Activated CD4-positive, alpha-beta T cell treated with anti-CD3 and anti-CD28 coated beads for 1 hour (primary cell): ENCODE data around the gene THOC6.

ENCODE experiments used
- DNase-seq: peaks from one replicate; pipeline ENCODE4 v3.0.0-alpha.2; 2020

The THOC6 gene

DNA sequence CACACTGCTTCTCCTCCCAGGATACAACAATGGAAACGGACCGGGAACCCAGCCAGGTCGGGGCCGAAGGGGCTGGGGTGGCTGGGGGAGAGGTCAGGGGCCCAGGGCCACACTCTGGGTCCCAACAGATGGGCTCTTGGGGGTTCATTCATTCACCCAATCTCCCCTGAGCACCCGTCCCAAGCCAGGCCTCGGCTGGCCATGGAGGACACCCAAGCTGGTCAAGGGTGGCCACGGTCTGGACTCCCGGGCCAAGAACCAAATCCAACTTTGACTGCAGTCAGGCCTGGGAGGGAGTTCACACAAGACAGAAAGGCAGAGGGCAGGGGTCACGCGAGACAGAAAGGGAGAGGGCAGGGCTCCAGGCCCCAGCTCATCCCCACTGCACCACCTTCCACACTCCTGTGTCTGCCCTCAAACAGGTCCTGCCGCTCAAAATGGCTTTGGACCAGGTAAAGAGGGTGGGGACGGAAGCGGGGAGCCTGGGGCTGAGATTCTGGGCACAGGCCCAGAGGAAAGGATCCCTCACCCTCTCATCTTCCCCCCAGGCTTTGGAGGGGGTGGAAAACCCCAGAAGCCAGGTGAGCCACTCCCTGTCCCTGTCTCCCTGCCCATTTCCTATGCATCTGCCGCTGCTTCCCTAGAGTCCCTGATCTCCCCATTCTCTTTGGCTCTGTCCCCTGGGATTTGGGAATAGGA is 31.3 kb upstream of the THOC6 start:
- no peak for DNase-seq

DNA sequence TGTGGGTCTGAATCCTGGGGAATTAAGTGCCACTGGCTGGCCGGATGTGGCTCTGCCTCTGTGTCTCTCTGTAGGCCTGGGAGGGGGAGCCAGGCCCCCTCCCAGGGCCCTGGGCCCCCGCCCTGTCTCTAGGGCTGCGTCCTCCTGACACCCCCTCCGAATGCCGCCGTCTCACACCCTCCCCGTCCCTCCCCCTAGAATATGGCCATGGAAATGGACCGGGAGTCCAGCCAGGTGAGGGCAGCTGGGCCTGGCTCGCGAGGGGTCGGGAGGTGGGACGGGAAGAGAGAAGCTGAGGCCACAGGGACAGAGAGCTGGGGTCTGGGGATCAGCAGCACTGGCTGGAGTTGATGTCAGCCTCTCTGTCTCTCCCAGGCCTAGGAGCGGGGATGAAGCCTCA is 27.5 kb upstream of the THOC6 start:
- no peak for DNase-seq

DNA sequence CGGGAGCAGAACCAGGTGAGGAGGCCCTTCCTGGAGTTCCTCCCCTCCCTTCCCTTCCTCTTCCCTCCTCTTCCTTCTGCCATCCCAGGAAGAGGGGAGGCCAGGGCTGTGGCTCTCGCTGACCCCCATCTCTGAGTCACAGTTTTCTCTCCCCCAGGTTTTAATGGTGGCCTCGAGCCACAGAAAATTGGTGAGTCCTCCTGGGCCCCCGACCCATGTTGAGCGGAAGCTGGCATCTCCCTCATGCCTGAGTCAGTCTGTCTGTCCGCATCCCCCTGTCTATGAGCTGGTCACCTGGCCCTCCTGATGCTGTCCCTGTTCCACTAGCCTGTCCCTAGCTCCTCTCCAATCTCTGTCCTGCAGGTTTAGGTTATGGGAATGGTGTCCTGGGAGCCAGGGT is 23.9 kb upstream of the THOC6 start:
- no peak for DNase-seq

DNA sequence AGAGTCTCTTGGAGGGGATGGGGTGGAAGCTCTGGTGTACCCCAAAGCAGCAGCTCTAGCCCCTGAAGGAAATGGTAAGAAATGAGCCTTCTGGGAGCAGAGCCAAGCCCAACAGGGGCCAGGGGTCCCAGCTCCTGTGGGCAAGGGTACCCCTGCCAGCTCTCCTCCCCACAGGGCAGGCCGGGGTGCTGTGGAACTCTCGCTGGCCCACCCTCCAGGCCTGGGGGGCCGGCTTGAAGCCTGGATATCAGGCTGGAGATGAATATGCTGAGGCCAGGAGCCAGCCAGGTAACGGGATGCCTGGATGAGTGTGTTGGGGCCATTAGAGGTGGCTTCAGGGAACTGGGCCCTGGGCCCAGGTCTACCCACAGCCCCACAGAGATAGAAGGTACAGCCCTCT is 23.3 kb upstream of the THOC6 start:
- DNase-seq, result no peak

DNA sequence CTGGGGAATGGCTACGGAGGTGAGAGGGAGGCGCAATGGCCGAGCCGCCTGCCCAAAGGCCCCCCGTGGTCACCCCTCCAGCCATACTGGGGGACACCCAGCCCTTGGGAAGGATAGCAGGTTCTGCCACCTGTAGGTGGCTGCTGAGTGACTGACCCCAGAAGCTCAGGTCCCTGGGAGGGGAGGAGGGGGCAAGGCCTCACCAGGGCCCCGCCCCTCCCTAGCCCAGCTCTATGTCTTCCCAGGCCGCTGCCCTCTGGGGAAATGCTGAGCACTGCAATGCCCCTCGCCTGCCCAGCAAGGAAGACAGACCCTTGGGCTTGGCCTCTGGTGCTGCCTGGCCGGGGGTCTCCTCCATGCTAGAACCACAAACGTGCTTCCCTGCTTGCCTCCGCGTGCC is 22.5 kb upstream of the THOC6 start:
- no peak for DNase-seq

DNA sequence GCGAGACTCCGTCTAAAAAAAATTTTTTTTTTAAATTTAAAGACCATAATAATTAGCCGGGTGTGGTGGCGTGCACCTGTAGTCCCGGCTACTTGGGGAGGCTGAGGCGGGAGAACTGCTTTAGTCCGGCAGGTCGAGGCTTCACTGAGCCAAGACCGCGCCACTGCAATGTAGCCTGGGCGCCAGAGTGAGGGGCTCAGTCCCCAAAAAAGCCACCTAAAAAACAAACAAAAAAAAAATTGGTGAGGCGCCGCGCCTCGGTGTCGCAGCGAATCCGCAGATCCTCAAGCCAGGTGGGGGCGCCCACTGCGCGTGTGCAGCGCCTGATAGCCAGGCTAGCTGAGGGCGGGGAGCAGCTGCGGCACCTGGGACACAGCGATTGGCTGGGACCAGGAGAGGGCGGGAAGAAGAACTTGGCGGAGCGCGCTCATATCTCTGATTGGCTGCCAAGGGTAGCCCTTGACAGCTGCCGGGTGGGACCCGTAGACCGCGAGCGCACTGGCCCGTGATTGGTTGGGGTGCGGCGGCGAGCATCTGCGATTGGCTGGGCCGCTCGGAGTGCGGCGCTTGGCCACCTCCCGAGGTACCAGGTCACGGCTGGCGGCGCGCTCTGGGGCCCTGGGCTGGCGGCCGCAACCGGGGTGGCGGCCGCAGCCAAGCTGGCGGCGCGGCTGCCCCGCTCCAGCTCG is 20.1 kb upstream of the THOC6 start:
- peak; percentile 95 for DNase-seq

DNA sequence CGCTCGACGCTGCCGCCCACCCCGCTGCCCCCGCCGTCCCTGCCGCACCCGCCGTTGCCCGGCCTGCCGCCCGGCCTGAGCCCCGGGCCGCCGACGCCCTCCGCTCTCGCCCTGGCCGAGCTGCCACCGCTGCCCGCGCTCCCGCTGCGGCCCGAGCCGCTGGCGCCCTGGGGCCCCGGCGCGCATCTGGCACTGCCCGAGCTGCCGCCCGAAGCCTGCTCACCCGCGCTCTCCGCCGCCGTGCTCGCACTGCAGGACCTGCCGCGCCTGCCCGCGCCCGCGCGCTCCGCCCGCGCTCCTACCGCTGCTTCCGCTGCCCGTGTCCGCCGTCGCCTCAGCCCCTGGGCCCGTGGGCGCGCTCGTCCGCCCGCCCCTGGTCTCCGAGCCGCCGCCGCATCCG is 19.5 kb upstream of the THOC6 start:
- no peak for DNase-seq

DNA sequence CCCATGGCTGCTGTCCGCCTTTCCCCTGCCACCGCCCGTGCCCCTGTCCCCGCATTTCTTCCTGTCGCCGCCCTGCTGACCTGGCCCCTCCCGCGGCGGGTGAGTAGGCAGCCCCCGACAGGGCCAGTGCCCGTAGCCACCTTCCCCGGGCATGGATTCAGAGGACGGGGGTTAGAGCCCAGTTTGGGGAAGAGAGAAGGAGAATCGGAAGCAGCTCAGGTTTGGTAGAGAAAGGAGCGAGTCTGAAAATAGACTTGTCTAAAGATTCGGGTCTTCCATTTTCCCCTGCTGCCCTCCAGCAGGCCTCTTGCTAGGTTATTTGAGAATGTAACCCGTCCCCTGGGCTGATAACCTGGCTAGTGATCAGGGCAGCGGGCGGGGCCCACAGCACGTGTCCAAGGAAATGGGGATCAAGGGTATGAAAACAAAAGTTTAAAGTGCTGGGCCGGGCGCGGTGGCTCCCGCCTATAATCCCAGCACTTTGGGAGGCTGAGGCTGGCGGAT is 19.0 kb upstream of the THOC6 start:
- no peak for DNase-seq

DNA sequence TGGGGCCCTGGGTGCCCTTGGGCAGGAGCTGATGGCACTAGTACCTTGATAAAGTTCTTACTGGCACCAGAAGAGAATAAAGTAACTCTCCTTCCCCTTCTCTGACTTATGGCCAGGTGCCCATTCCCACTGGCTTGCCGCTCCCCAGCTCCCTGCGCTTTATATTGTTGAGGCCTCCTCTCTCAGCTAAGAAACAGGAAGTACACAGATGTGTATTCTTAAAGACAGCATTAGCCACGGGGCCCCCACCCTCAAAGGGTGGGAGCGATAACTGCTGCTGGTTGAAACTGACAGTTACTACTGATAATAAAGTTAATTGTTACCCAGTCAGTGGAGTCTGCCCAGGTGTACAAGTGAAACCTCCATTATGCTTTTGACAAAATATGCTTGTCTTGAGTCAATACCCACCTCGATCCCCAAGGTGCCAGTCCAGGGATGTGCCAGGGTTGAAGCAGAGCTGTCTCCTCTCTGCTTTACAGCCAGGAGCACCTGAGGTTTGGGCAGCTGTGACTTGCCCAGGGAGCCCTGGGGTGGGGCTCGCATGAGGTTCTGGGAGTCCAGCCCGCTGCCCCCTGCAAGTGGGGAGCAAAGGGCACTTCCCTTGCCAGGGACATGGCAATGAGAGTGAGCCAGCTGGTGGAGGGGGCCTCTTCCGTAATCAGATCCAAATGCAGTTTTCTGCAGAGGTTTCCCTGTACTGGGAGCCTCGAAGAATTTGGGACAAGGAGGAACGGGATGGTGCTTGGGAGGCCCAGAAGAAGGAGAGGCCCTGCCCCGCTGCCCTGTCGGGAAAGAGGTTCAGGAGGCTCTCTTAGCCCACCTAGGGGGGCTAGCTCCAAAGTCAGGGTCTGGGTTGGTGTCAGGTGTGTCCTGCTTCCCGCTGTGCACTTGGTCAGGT is 16.5 kb upstream of the THOC6 start:
- DNase-seq, result no peak

DNA sequence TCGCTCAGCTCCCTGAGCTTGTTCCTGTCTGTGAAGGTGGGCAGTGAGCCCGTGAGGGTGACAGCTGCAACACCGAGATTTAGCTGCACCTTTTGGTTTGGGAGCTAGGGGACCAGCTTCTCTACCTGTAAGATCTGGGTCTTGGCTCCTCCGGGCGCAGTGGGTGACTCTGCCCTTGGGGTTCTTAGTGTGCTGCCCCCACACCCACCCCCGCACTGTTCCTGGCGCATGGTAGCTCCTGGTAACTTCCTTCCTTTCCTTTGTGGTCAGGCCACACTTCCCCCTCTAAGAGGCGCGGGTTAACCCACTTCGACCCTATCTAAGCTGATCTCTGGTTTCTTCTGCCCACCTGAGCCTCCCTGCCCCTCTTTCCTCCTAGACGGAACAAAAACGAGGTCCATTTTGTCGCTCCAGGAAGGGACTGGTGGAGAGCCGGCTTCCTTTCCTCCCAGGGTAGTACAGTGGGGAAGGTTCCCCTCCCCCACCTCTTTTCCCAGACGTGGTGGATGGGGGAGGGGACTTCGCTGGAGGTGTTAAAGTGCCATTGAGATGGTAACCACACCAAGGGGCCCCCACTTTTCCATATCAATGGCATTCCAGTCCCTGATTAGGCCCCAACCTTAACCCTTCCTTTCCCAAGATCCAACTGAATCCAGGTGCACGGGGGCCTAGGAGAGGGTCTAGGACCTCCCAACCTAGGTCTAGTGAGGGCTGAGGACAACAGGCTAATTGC is 15.7 kb upstream of the THOC6 start:
- DNase-seq, result no peak

DNA sequence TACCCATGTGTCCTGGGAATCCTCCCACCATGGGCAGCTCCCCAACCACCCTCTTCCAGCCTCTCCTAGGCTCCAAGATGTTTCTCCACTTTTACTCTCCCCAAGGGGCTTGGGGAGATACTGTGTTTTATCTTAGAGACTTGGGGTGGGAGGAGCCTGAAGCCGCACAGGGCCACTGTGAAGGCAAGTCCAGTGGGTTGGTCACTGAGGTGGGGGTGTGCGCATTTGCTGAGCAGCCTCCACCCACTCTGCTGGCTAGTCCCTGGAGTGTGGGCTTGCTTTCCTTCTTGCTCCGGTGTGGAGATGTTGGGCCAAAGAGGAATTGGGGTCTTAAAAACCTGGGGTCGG is 15.2 kb upstream of the THOC6 start:
- DNase-seq, result no peak

DNA sequence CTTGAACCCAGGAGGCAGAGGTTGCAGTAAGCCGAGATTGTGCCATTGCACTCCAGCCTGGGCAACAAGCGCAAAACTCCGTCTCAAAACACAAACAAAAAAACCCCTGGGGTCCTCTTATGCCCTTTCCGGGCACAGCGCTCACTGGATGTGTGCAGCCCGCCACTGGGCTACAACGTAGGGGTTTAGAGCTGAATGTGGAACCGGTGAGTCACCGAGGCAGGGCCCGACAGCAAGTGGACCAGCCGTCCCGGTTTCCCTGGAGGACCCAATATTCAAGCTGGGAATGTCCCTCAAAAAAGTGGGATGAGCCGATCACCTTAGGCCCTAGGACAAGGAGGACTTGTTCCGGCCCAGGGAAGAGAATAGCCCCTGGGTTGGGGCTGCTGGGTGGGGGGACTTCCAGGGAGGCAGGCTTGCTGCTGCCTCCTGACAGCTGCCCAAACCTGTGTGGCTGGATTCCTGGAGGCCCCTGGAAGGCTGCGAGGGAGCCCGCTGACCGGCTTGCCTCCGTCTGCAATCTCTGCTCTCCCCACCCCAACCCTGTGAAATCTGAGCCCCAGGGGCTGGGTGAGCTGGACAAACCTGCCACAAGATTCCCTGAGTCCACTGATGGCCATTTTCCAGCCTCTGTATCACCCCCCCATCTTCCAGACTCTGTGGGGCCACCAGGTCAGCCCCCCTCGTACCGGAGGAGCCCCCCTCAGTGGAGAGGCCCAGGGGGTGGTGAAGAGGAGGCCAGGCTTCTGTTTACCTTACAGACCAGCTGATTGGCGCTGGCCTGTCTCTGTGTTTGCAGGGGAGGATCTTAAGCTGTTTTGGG is 14.1 kb upstream of the THOC6 start:
- no peak for DNase-seq

DNA sequence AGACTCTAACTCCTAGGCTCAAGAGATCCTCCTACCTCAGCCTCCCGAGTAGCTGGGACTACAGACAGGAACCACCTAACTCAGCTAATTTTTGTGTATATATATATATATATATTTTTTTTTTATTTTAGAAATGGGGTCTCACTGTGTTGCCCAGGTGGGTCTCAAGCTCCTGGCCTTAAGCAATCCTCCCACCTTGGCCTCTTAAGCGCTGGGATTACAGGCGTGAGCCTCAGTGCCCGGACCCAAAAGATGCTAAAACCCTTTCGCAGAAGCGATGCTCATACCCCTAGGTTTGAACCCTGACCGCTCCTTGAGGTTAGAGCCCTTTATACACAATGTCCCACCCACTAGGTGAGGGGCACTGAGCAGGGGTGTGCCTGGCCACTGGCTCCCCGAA is 13.3 kb upstream of the THOC6 start:
- DNase-seq, result no peak

DNA sequence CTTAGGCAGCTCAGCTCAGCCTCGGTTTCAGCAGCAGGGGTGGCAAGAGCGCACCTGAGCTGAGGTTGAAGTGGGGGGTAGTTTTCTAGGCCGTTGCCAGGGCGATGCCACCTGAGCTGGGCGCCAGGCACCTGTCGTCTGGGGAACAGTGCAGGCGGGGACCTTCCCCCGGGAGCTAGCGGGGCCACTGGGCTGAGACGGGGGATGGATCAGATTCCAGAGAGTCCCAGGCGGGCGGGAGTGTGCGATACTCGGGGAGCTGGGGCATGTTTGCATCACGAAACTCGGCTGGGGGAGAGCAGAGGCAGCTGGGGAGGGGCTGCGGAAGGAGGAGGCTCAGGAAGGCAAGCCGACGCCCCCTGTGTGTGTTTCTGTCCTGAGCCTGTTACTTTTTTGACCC is 11.6 kb upstream of the THOC6 start:
- DNase-seq, result no peak

DNA sequence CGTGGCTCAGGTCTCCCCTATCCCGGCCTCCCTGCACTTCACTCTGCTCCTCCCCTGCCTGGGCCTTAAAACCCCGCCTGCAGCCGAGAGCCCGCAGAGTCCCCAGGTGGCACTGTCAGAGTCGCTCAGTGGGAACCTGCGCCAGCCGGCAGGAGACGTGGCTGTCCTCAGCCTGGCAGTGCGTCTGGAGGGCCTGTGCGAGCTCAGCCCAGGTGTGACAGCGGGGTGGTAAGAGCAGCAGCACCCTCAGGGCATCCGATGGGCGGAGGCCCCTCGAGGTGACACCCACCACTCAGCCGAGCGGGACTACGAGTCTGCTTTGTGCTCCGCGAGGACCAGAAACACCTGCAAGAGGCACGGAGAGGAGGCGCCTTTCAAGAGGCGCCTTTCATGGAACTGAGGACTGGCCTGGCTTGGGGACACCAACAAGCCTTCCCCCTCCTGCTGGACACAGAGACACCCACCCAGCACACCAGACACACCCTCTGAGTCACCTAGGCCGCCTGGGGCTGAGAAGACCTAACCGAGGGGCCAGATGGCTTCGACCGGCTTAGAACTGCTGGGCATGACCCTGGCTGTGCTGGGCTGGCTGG is 10.9 kb upstream of the THOC6 start, which contains the start of gene CLDN9:
TSS of gene CLDN9 (plus strand) at position 96 of the 593 bp plus-strand sequence. CDS start at position 536, 440 bp downstream.
- no peak for DNase-seq

DNA sequence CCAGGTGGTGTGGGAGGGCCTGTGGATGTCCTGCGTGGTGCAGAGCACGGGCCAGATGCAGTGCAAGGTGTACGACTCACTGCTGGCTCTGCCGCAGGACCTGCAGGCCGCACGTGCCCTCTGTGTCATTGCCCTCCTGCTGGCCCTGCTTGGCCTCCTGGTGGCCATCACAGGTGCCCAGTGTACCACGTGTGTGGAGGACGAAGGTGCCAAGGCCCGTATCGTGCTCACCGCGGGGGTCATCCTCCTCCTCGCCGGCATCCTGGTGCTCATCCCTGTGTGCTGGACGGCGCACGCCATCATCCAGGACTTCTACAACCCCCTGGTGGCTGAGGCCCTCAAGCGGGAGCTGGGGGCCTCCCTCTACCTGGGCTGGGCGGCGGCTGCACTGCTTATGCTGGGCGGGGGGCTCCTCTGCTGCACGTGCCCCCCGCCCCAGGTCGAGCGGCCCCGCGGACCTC is 10.3 kb upstream of the THOC6 start:
- no peak for DNase-seq

DNA sequence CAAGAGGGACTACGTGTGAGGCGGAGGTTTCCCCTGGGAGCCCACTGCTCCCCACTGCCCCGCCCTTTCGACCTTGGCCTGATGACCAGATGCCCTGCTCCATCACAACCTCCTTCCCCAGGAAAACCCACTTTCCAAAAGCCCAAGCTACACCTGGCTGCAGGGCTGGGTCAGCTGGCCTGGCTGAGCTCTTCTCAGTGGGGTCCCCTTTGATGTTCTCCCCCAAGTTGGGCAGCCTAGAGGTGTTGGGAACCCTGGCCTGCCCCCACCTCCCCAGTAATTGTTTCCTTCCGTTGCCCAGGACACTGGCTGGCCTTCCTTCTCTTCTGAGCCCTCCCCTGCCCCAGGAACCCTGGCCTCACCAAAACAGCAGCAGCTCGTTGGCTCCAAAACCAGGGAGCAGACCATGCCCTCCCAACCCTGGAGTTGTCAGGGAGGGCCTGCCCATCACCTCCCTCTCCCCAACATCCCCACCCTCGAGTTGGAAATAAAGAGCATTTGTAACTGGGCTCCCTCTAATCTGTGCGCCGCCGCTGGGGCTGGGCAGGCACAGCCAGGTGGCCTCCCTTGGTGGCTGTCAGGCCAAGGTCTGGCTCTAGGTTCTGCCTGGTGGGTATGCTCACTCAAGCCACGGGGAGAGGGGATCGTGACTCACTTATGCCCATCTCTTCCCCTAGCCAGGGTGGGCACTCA is 9.7 kb upstream of the THOC6 start:
- no peak for DNase-seq

DNA sequence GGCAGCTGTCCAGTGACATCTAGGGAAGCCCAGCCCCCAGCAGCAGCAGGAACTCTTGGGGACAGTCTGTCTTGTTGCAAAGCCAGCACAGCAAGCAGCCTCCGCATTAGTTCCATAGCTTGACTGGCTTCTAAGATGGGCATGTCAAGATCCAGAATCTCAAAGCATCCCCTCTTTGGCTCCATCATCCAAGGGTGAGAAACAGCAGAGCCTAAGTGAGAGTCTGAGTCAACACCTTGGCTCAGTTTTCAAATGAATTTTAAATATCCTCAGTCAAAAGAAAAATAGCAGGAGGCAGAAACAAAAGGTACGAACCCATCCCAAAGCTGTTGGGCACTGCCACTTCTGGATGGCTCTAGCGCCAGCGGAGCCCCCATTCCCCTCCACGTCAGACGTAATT is 8.9 kb upstream of the THOC6 start:
- DNase-seq, result no peak

DNA sequence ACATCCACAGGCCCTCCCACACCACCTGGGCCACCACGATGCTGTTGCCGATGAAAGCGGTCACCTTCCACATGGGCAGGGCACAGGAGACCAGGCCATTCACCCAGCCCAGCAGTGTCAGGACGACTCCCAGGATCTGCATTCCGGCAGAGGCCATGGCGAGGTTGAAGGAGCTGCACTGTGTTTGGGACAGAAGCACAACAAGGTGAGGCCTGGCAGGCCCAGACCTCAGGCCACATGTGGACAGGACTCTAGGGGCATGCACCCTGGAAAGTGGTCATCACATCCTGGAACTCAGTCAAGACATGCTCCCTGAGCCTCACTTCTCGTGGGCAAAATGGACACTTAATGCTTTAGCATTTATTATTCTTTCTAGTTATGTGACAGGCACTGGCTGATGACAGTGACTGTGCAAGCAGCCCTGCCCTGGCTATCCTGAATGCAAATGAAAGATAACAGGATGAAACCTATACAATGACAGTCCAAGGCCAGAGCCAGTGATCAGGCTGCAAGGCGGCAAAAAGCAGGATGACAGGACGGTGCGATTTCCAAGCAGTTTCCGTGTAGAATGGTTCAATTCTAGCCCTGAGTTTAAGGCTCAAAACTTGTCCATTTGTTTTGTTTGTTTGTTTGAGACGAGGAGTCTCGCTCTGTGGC is 7.8 kb upstream of the THOC6 start:
- DNase-seq, result no peak

DNA sequence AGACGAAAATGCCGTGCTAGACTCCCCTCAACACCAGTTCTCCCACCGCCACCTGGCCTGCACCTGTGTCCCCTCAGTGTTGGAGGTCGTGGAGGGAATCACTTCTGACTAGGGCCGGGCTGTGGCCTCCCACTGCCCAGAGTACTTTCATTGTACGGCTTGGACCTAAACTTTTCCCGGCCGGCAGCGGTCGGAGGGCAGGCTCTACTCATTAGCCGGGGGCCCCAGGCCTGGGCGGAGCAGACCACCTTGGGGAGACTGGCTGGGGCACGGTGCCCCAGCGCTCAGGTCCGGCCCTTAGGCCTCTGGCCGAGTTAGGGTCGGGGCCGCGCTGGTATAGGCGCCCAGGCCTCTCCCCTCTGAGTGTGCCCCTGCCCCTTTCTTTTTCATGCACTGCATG is 6.5 kb upstream of the THOC6 start:
- no peak for DNase-seq
